ENCODE measurements around the gene WDR43.

WDR43 gene

GRCh38 chr2:28901202-28901601 is 6.7 kb downstream of the WDR43 start:
- ATAC-seq, result no peak
- no peak for TF ChIP-seq TSHZ2 (CRISPR knock-in tag; IDR thresholded peaks at IDR 0.05)
- no peak for TF ChIP-seq POU6F1 (CRISPR knock-in tag; IDR thresholded peaks at IDR 0.05; ENCODE audit: borderline replicate concordance, low read depth)
- no peak for TF ChIP-seq ZFP30 (CRISPR knock-in tag; IDR thresholded peaks at IDR 0.05)
- TF ChIP-seq BACH2 (CRISPR knock-in tag; IDR thresholded peaks at IDR 0.05; ENCODE audit: borderline replicate concordance), result no peak
- no peak for TF ChIP-seq CSDC2 (CRISPR knock-in tag; IDR thresholded peaks at IDR 0.05)
- TF ChIP-seq, protein P1, sequence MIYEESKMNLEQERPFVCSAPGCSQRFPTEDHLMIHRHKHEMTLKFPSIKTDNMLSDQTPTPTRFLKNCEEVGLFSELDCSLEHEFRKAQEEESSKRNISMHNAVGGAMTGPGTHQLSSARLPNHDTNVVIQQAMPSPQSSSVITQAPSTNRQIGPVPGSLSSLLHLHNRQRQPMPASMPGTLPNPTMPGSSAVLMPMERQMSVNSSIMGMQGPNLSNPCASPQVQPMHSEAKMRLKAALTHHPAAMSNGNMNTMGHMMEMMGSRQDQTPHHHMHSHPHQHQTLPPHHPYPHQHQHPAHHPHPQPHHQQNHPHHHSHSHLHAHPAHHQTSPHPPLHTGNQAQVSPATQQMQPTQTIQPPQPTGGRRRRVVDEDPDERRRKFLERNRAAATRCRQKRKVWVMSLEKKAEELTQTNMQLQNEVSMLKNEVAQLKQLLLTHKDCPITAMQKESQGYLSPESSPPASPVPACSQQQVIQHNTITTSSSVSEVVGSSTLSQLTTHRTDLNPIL (CRISPR knock-in tag; IDR thresholded peaks at IDR 0.05; ENCODE audit: low read depth), result no peak
- TF ChIP-seq, protein P2, sequence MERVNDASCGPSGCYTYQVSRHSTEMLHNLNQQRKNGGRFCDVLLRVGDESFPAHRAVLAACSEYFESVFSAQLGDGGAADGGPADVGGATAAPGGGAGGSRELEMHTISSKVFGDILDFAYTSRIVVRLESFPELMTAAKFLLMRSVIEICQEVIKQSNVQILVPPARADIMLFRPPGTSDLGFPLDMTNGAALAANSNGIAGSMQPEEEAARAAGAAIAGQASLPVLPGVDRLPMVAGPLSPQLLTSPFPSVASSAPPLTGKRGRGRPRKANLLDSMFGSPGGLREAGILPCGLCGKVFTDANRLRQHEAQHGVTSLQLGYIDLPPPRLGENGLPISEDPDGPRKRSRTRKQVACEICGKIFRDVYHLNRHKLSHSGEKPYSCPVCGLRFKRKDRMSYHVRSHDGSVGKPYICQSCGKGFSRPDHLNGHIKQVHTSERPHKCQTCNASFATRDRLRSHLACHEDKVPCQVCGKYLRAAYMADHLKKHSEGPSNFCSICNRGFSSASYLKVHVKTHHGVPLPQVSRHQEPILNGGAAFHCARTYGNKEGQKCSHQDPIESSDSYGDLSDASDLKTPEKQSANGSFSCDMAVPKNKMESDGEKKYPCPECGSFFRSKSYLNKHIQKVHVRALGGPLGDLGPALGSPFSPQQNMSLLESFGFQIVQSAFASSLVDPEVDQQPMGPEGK (CRISPR knock-in tag; IDR thresholded peaks at IDR 0.05; ENCODE audit: borderline replicate concordance), result no peak
- no peak for TF ChIP-seq SNAI2 (CRISPR knock-in tag; IDR thresholded peaks at IDR 0.05)
- no peak for TF ChIP-seq ZNF565 (CRISPR knock-in tag; conservative IDR thresholded peaks at IDR 0.05; ENCODE audit: low read depth)
- no peak for TF ChIP-seq ZNF8 (CRISPR knock-in tag; IDR thresholded peaks at IDR 0.05)
- TF ChIP-seq GLIS3 (CRISPR knock-in tag; IDR thresholded peaks at IDR 0.05), result no peak
- TF ChIP-seq ZFP3 (CRISPR knock-in tag; IDR thresholded peaks at IDR 0.05), result no peak
- TF ChIP-seq ESRRG (CRISPR knock-in tag; IDR thresholded peaks at IDR 0.05), result no peak
- no peak for TF ChIP-seq OSR1 (CRISPR knock-in tag; IDR thresholded peaks at IDR 0.05)
- no peak for TF ChIP-seq RARB (CRISPR knock-in tag; IDR thresholded peaks at IDR 0.05)

- no peak for ATAC-seq
- TF ChIP-seq PPARA (CRISPR knock-in tag; IDR thresholded peaks at IDR 0.05; ENCODE audit: borderline replicate concordance) (no peak), ZNF565 (CRISPR knock-in tag; conservative IDR thresholded peaks at IDR 0.05; ENCODE audit: low read depth) (no peak), TSHZ2 (CRISPR knock-in tag; IDR thresholded peaks at IDR 0.05) (no peak)
Observed at GRCh38 chr2:28901841-28902240, 7.4 kb downstream of the WDR43 start.

GRCh38 chr2:28902584-28902983 is 8.1 kb downstream of the WDR43 start:
- no peak for ATAC-seq
- no peak for TF ChIP-seq TCF4 (CRISPR knock-in tag; IDR thresholded peaks at IDR 0.05; ENCODE audit: borderline replicate concordance)
- TF ChIP-seq POU6F1 (CRISPR knock-in tag; IDR thresholded peaks at IDR 0.05; ENCODE audit: borderline replicate concordance, low read depth), result no peak

All from SK-N-SH treated with all-trans-retinoic acid at 6 μM for 48 hours (cell line).